Endothelial cell of umbilical vein (primary cell): ENCODE results near the gene ARPC1B. TPM values are rescaled to one million over a fixed set of nuclear protein-coding genes. Genes with fewer than 3 reads are reported as not detected.

Experiments
- BruUV-seq: library from RNA; stranded (reverse); fragments of 400-500 nt; replicated peaks from 2 replicates; lab custom pipeline; 2021; lab: Mats Ljungman, UMichigan
- CTCF ChIA-PET: fragments of 300-600, 350-600 bp; sonication (Branson Sonifier 250); formaldehyde crosslinking; loops from one replicate; lab custom pipeline; 2021; ENCODE audit warnings: antibody characterized with exemption, inconsistent platforms; lab: Charles Lee
- POLR2A ChIA-PET: fragments of 300-600, 350-600 bp; sonication (Branson Sonifier 250); formaldehyde crosslinking; loops from one replicate; lab custom pipeline; 2021; ENCODE audit warnings: antibody characterized with exemption, inconsistent platforms; lab: Charles Lee
- DNase-seq: peaks from one replicate; pipeline ENCODE4 v3.0.0-alpha.2; 2011; ENCODE audit warnings: low read depth, low spot score
- FAIRE-seq: peaks from 2 replicates; lab custom pipeline; 2011; peaks lifted over from hg19 to GRCh38; lab: Jason Lieb, UNC
- H2AFZ ChIP-seq: 2 replicates; pipeline ENCODE4 v1.6.0; 2012; ENCODE audit warnings: low read depth, low read length, control low read depth, inconsistent platforms
- H3K27ac ChIP-seq: 2 replicates; pipeline ENCODE4 v1.5.1; 2011; ENCODE audit warnings: low read depth, mild to moderate bottlenecking, control low read depth, low read length, moderate library complexity; ENCODE audit not compliant: insufficient read depth
- H3K27me3 ChIP-seq, 2 experiments: 2 replicates each; pipeline versions ENCODE4 v1.6.0 to v1.6.1; 2011; ENCODE audit warnings: low read length in 2 of 2, mixed read lengths in 1 of 2; ENCODE audit not compliant: control insufficient read depth in 2 of 2, insufficient read depth in 2 of 2
- H3K36me3 ChIP-seq, 2 experiments: 2 replicates in 1 of 2; 3 replicates in 1 of 2; pipeline ENCODE4 v1.5.1; 2011; ENCODE audit warnings: low read length in 2 of 2, mild to moderate bottlenecking in 1 of 2, moderate library complexity in 1 of 2; ENCODE audit not compliant: control insufficient read depth in 2 of 2, insufficient read depth in 2 of 2; ENCODE audit errors: extremely low read depth in 1 of 2
- H3K4me1 ChIP-seq: 3 replicates; pipeline ENCODE4 v1.5.1; 2011; ENCODE audit warnings: mild to moderate bottlenecking, low read length; ENCODE audit not compliant: control insufficient read depth, insufficient read depth; ENCODE audit errors: extremely low read depth
- H3K4me2 ChIP-seq: 2 replicates; pipeline ENCODE4 v1.6.1; 2011; ENCODE audit warnings: low read length, control low read depth, mixed read lengths; ENCODE audit not compliant: insufficient read depth
- H3K4me3 ChIP-seq, 3 experiments: fragments of 200-600 bp in 1 of 3; sonication (generic), shearing (Covaris generic) in 1 of 3; replicated peaks in 1 of 3; 2 replicates each; pipeline ENCODE4 v1.5.1; 2011 to 2016; ENCODE audit warnings: control low read depth in 3 of 3, low read length in 3 of 3, mild to moderate bottlenecking in 2 of 3, inconsistent platforms in 1 of 3, low read depth in 1 of 3, moderate library complexity in 1 of 3; ENCODE audit not compliant: insufficient read depth in 1 of 3
- H3K79me2 ChIP-seq: 2 replicates; pipeline ENCODE4 v1.6.0; 2012; ENCODE audit warnings: low read length, inconsistent platforms; ENCODE audit not compliant: control insufficient read depth, insufficient read depth
- H3K9ac ChIP-seq: replicated peaks from 2 replicates; pipeline ENCODE3; 2011; ENCODE audit warnings: low read length, control low read depth; ENCODE audit not compliant: insufficient read depth; ENCODE audit errors: extremely low read depth
- H3K9me1 ChIP-seq: replicated peaks from 3 replicates; pipeline ENCODE4 v1.6.0; 2011; ENCODE audit warnings: mild to moderate bottlenecking, low read length; ENCODE audit not compliant: control insufficient read depth, insufficient read depth; ENCODE audit errors: extremely low read depth
- H3K9me3 ChIP-seq: replicated peaks from 2 replicates; pipeline ENCODE4 v1.5.1; 2012; ENCODE audit warnings: low read length, inconsistent platforms; ENCODE audit not compliant: control insufficient read depth, insufficient read depth
- H4K20me1 ChIP-seq: replicated peaks from 2 replicates; pipeline ENCODE3; 2011; ENCODE audit warnings: mild to moderate bottlenecking, low read length; ENCODE audit not compliant: control insufficient read depth, insufficient read depth; ENCODE audit errors: extremely low read depth
- GATA2 ChIP-seq: IDR thresholded peaks from 2 replicates; pipeline ENCODE4 v1.7.0; 2011; ENCODE audit warnings: low read depth, mild to moderate bottlenecking, moderate library complexity, mixed read lengths, low read length; ENCODE audit not compliant: insufficient read length, insufficient read depth
- JUN ChIP-seq: IDR thresholded peaks from 2 replicates; pipeline ENCODE4 v1.6.1; 2011; ENCODE audit warnings: borderline replicate concordance, low read depth; ENCODE audit not compliant: insufficient read length, insufficient read depth
- POLR2A ChIP-seq: IDR thresholded peaks from 2 replicates; pipeline ENCODE4 v1.6.1; 2012; ENCODE audit warnings: low read depth, mild to moderate bottlenecking, control low read depth, low read length
- POLR2AphosphoS5 ChIP-seq: IDR thresholded peaks from 2 replicates; pipeline ENCODE4 v1.6.1; 2012; ENCODE audit warnings: low read depth, mild to moderate bottlenecking, control low read depth, low read length, moderate library complexity; ENCODE audit not compliant: insufficient read depth
- dilution Hi-C: fragments of 300-500 bp; cut with MboI; formaldehyde crosslinking; loops from one replicate; pipeline ENCODE4 v1.15.0; 2019; ENCODE audit warnings: low sequenced_read_pairs; ENCODE audit not compliant: extremely low pct_ligation_motif_present
- intact Hi-C: fragments of 100-400 bp; cut with micrococcal nuclease; formaldehyde crosslinking; loops from one replicate; pipeline ENCODE4 v1.10.0; 2022
- polyA plus RNA-seq, 4 experiments: library from polyadenylated mRNA; depleted of rRNA in 3 of 4; stranded (reverse) in 3 of 4; unstranded in 1 of 4; fragments of >200 nt; gene quantifications; 2 replicates each; pipeline versions ENCODE4 v1.2.1 to v1.2.3, GENCODE V29; 2011 to 2012; ENCODE audit warnings: missing spikeins in 1 of 4
- total RNA-seq: library from RNA; stranded (reverse); gene quantifications from 2 replicates; pipeline ENCODE4 v1.2.3, GENCODE V29; 2021

Gene ARPC1B
- total and polyA plus RNA-seq, 2 donors (not counting 3 experiments of a cell fraction or from before 2014, with no cell fraction given) = 232 to 831 TPM

DNA sequence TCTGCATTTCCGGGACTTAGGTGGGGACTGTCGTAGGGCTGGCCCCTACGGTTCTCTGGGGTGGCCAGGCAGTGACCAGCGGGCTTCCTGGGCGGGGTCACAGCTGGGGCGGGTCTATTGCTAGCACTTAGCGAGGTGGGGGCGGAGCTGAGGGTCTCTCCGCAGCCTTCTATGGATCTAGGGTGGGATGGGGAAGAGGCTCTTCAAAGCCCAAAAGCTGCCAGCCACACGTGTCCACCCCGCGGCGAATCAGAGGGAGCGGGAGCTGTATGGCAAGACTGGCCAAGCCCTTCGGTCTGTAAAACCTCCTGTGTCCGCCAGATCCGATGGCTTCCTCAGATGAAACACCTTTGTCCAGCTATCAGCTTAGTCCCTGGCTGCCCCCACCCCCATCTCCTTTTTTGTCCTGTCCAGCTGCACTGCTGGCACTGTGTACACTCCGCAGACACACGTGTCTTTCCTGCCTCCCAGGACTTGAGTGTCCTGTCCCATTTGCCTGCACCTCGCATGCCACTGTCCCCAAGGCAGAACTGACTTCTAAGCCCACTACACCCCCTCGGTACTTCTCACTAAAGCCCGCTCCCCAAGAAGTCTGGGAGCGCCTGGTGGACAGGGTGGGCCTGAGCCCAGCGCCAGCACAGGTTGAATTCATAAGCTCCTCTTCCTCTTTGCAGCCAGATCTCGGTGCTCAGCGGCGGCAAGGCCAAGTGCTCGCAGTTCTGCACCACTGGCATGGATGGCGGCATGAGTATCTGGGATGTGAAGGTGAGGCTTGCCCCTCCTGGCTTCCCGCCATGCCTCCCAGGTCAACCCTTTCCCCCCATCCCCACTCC lies 19.0 kb downstream of the ARPC1B start:
- no peak overlapping the region for H3K9ac ChIP-seq
- H3K4me3 ChIP-seq = peak overlapping the region in 1 of 3 experiments; percentile 40
- intact Hi-C loops = loop anchor here (2.0 kb wide), 1 partner anchor 15 kb away; no protein-coding TSS in a partner anchor
- H3K79me2 ChIP-seq = peaks cover 5% of the 10 kb centered on the region
- H3K36me3 ChIP-seq = peaks cover 17 to 50% of the 10 kb centered on the region in 2 experiments
- FAIRE-seq = no peak
- peak overlapping the region; percentile 31 for H3K27ac ChIP-seq
- no TSS peak for BruUV-seq
- no peaks in the 10 kb centered on the region for H4K20me1 ChIP-seq
- dilution Hi-C loops = no loop called here
- no peak overlapping the region for H2AFZ ChIP-seq
- TF ChIP-seq POLR2A (no peak), POLR2AphosphoS5 (peak; percentile 8)
- POLR2A ChIA-PET = no interaction called here
- peak overlapping the region; percentile 21 for H3K4me2 ChIP-seq
- no peak for DNase-seq
- H3K4me1 ChIP-seq = peaks cover 16% of the 10 kb centered on the region
- H3K9me3 ChIP-seq = no peaks in the 10 kb centered on the region
- H3K27me3 ChIP-seq = no peaks in the 10 kb centered on the region
- no peaks in the 10 kb centered on the region for H3K9me1 ChIP-seq
- CTCF ChIA-PET = interaction anchor here (0.6 to 3.7 kb wide), 2 partner anchors 12 to 28 kb away, joined by 3 to 11 read pairs; no protein-coding TSS in a partner anchor

DNA sequence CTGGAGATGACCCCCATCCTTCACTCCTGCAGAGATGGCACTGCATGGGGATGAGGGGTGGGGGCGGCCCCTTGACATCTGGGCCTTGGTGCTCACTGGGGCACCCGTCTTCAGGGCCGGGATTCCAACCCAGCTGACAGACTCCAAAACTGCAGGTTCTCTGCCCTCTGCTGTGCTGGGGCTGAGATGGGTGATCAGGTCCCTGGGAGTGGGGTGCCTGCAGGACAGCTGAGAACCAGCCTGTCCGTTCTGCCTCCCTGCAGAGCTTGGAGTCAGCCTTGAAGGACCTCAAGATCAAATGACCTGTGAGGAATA lies 19.6 kb downstream of the ARPC1B start:
- no peak overlapping the region for H3K9ac ChIP-seq
- TF ChIP-seq JUN = no peak
- TF ChIP-seq POLR2A = no peak
- TF ChIP-seq GATA2 = no peak
- H2AFZ ChIP-seq = no peak overlapping the region
- peaks cover 18 to 56% of the 10 kb centered on the region in 2 experiments for H3K36me3 ChIP-seq
- no peak overlapping the region for H3K4me3 ChIP-seq
- no peaks in the 10 kb centered on the region for H3K27me3 ChIP-seq
- FAIRE-seq (no peak), DNase-seq (no peak)
- dilution Hi-C loops (no loop called here), intact Hi-C loops (no loop called here)
- H3K27ac ChIP-seq = no peak overlapping the region
- H3K79me2 ChIP-seq = peaks cover 5% of the 10 kb centered on the region
- H3K9me3 ChIP-seq = no peaks in the 10 kb centered on the region
- H3K4me1 ChIP-seq = peaks cover 16% of the 10 kb centered on the region
- POLR2A ChIA-PET = no interaction called here
- H3K9me1 ChIP-seq = no peaks in the 10 kb centered on the region
- CTCF ChIA-PET = interaction anchor here (0.6 to 3.7 kb wide), 2 partner anchors 11 to 29 kb away, joined by 3 to 11 read pairs; no protein-coding TSS in a partner anchor
- H3K4me2 ChIP-seq = no peak overlapping the region
- no TSS peak for BruUV-seq
- H4K20me1 ChIP-seq = no peaks in the 10 kb centered on the region
